Neural progenitor cell (in vitro differentiated cells): ENCODE data around the gene DUSP23.

Experiments
- EZH2 ChIP-seq: fragments of 200-600 bp; sonication (generic); IDR thresholded peaks from 2 replicates; pipeline ENCODE4 v1.6.1; 2017; ENCODE audit warnings: antibody characterized with exemption, mild to moderate bottlenecking, moderate library complexity
- EZH2phosphoT487 ChIP-seq: fragments of 200-600 bp; sonication (generic); IDR thresholded peaks from 2 replicates; pipeline ENCODE4 v1.6.1; 2017; ENCODE audit warnings: antibody characterized with exemption
- TF ChIP-seq, protein P1 (sequence below): fragments of 200-600 bp; sonication (generic); IDR thresholded peaks from 2 replicates; pipeline ENCODE4 v1.5.1; 2017; ENCODE audit warnings: antibody characterized with exemption, mild to moderate bottlenecking

DNA sequence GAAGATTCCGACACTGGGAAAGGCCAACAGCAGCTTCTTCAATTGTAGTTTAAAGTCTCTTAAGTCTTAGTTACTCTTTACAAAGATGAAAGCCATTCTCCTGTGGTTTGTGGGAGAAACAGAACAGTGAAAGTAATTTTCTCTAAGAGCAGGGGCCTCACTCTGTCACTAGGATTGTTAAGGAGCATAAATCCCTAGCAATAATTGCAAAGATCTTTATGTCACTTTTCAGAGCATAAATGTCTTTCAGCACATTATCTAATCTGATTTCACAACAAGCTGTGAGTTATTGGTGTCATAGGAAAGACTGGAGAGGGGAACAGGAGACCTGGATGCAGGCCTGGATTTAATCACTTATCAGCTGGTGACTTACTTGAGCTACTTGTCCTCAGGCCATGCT lies 32.4 kb upstream of the DUSP23 start:
- TF ChIP-seq, protein P1, sequence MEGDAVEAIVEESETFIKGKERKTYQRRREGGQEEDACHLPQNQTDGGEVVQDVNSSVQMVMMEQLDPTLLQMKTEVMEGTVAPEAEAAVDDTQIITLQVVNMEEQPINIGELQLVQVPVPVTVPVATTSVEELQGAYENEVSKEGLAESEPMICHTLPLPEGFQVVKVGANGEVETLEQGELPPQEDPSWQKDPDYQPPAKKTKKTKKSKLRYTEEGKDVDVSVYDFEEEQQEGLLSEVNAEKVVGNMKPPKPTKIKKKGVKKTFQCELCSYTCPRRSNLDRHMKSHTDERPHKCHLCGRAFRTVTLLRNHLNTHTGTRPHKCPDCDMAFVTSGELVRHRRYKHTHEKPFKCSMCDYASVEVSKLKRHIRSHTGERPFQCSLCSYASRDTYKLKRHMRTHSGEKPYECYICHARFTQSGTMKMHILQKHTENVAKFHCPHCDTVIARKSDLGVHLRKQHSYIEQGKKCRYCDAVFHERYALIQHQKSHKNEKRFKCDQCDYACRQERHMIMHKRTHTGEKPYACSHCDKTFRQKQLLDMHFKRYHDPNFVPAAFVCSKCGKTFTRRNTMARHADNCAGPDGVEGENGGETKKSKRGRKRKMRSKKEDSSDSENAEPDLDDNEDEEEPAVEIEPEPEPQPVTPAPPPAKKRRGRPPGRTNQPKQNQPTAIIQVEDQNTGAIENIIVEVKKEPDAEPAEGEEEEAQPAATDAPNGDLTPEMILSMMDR = no peak
- TF ChIP-seq EZH2phosphoT487 = no peak
- no peak for TF ChIP-seq EZH2
